ENCODE measurements around the gene SARDH. TPM values are rescaled to one million over a fixed set of nuclear protein-coding genes. Genes with fewer than 3 reads are reported as not detected.

The SARDH gene
- total RNA-seq, 1 donor from 2014 or later: 1.8 TPM

DNA sequence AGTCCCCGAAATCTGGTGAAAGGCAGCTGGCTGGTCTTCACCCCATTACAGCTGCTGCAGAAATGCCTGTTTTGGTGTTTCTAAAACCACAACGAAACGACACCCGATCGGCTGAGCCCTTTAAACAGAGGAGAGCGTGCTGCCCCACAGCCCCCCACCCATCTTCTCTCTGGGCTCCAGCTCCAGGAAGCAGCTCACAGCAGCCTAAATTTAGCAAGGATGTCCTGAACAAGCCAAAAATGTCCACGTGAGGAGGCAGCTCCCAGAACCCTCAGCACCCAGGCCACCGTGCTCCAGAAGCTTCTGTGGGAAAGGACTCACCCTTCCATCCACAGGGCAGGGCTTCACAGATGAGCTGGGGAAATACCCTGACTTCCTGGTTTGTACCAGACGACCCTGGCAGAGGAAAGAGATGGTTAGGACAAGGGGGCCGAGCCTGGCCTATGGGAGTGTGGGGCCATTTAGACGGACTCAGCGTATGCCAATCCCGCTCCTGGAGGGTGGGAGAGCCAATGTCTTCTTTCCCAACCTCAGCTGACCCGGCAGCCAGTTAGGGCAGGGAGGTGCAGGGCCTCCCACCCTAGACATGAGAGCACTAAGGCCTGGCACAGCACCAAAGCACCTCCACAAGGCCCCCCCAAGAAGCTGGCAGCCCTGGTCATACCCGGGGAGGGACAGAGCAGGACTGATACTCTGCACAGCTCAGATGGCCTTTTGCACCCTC is 39.1 kb upstream of the SARDH start:
- Histone ChIP-seq H3K27me3 (ENCODE audit: control insufficient read depth, insufficient read depth, low read length) (no peaks in the 10 kb centered on the region), H3K36me3 (ENCODE audit: control insufficient read depth, insufficient read depth, low read length) (no peaks in the 10 kb centered on the region), H3K4me3 (ENCODE audit: low read depth, low read length) (no peak overlapping the region)
- TF ChIP-seq, protein P1, sequence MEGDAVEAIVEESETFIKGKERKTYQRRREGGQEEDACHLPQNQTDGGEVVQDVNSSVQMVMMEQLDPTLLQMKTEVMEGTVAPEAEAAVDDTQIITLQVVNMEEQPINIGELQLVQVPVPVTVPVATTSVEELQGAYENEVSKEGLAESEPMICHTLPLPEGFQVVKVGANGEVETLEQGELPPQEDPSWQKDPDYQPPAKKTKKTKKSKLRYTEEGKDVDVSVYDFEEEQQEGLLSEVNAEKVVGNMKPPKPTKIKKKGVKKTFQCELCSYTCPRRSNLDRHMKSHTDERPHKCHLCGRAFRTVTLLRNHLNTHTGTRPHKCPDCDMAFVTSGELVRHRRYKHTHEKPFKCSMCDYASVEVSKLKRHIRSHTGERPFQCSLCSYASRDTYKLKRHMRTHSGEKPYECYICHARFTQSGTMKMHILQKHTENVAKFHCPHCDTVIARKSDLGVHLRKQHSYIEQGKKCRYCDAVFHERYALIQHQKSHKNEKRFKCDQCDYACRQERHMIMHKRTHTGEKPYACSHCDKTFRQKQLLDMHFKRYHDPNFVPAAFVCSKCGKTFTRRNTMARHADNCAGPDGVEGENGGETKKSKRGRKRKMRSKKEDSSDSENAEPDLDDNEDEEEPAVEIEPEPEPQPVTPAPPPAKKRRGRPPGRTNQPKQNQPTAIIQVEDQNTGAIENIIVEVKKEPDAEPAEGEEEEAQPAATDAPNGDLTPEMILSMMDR (IDR thresholded peaks at IDR 0.05; ENCODE audit: insufficient read depth, low read length, poor library complexity, severe bottlenecking): no peak
- no peak for DNase-seq (ENCODE audit: low read depth)

DNA sequence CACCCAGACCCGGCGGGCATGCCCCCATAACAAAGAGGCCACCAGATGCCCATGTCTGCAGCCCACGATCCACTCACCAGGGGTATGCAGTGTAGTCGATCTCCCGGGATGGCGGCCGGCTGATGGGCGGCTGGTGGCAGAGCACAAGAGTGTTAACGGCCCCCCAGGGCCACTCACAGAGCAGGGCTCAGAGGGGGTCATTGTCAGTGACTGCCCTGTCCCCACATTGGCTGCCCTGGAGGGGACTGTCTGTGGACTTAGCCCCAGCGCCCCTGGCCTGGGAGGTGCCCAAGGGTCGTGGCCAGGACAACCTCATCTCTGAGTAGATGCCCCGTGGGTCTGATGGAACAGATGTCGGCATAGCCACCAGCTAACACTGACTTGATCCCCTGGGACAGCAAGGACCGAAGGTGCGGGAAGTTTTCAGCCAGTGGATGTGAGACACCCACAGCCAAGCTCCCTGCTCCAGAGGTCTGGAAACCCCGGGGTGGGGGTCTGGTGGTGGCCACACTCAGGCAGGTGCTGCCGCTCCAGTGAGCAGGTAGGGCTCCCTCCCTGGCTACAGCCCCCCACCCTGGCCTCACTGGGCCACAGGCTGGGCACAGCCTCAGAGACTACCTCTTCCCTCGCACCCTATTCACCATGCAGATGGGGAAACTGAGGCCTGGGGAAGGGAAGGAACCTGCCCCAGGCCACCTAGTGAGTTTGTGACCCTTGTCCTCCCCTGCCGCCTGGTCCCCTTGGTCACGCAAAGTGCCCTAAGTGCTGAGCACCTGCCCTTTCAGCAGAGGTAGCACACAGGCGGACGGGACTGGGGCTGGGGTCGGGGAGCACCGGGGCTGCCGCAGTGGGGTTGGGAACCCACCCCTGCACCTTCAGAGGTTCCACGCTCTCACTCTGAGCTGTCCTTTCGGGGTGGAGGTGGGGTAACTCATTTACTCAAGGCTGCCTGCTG is 38.1 kb upstream of the SARDH start:
- Histone ChIP-seq H3K4me3 (ENCODE audit: low read depth, low read length) (no peak overlapping the region), H3K27me3 (ENCODE audit: control insufficient read depth, insufficient read depth, low read length) (no peaks in the 10 kb centered on the region), H3K36me3 (ENCODE audit: control insufficient read depth, insufficient read depth, low read length) (no peaks in the 10 kb centered on the region)
- no peak for DNase-seq (ENCODE audit: low read depth)
- TF ChIP-seq, protein P1 (IDR thresholded peaks at IDR 0.05; ENCODE audit: insufficient read depth, low read length, poor library complexity, severe bottlenecking): no peak

DNA sequence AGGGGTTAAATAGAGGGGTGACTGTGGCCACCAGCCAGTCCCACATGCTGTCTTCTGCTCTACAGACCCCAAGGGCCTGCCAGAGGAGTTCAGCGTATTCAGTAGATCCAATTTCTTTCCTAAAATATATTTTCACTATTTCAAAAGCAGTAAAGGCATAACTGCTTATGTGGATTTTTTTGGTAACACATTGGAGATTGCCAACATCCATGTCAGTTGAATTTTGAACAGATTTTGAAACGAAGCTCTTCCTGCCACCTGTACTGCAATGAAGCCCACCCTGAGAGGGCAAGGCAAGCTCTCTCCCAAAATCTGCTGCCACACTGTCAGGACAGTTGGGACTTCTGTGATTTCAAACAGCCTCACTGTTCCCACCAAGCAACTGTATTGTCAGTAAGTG is 37.1 kb upstream of the SARDH start:
- no peak for DNase-seq (ENCODE audit: low read depth)
- TF ChIP-seq, protein P1 (IDR thresholded peaks at IDR 0.05; ENCODE audit: insufficient read depth, low read length, poor library complexity, severe bottlenecking): no peak
- H3K27me3 ChIP-seq (ENCODE audit: control insufficient read depth, insufficient read depth, low read length): no peaks in the 10 kb centered on the region
- no peak overlapping the region for H3K4me3 ChIP-seq (ENCODE audit: low read depth, low read length)
- H3K36me3 ChIP-seq (ENCODE audit: control insufficient read depth, insufficient read depth, low read length): peaks cover 1% of the 10 kb centered on the region

DNA sequence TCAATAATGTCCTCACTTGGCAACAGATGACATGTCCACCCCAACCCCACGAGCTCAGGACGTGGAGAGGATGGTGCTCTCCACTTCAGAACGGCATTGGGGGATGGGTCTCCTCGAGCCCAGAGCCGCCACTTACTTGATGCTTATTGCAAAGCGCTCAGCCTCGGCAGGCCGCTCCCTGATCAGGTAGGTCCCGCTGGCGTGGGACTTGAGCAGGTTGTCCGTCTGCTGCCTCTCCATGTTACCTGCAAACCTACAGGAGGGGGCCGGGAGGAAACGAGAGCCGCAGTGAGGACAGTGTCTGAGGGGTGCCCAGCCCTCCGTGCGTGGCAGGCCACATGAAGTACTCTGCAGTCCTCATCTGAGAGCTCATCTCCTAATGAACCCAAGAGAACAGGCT is 36.6 kb upstream of the SARDH start:
- TF ChIP-seq, protein P1 (IDR thresholded peaks at IDR 0.05; ENCODE audit: insufficient read depth, low read length, poor library complexity, severe bottlenecking): no peak
- no peak for DNase-seq (ENCODE audit: low read depth)
- Histone ChIP-seq H3K27me3 (ENCODE audit: control insufficient read depth, insufficient read depth, low read length) (no peaks in the 10 kb centered on the region), H3K4me3 (ENCODE audit: low read depth, low read length) (no peak overlapping the region), H3K36me3 (ENCODE audit: control insufficient read depth, insufficient read depth, low read length) (peaks cover 2% of the 10 kb centered on the region)

DNA sequence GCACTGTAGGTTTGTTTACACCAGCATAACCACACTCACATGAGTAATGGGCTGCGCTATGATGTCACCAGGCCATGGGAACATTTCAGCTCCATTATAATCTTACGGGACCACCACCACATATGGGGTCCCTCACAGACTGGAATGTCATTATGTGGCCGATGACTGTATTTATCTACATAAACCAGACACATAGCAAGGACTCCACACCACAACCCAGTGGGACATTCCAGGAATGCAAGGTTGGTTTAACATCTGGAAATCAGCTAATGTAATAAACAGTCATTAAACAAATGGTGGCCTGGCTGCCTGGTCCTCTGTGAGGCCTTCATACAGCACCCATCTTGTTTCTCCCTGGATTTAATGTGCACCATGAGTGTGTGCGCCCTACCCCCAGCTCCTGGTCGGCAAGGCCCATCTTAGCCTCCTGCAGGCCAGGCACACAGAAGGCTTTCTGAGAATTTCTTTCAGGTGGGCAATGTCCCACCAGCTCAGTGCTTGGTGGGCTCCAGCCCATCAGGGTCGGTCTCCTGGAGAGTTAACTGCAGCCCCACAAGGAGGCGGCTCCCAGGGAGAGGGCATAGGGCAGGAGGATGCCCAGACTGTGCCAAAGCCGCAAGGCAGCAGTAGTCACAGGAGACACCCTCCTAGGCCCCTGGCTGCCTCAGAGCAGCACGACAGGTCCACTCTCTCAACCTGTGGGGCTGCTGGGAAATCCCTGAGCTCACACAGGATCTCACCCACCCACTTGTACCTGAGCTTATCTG is 35.9 kb upstream of the SARDH start:
- Histone ChIP-seq H3K27me3 (ENCODE audit: control insufficient read depth, insufficient read depth, low read length) (no peaks in the 10 kb centered on the region), H3K36me3 (ENCODE audit: control insufficient read depth, insufficient read depth, low read length) (peaks cover 3% of the 10 kb centered on the region), H3K4me3 (ENCODE audit: low read depth, low read length) (no peak overlapping the region)
- TF ChIP-seq, protein P1 (IDR thresholded peaks at IDR 0.05; ENCODE audit: insufficient read depth, low read length, poor library complexity, severe bottlenecking): no peak
- DNase-seq (ENCODE audit: low read depth): no peak

All from kidney epithelial cell (primary cell).